Parathyroid adenoma (tissue), 2 donors: ENCODE measurements around the gene NOXA1.
"Not testable (repeated sequence)": the region's sequence is repeated elsewhere in the genome, so short reads cannot be mapped to it uniquely, and the experiment has no call there.

Experiments used
- H2AFZ ChIP-seq: fragments of 300-600 bp; sonication (generic); one replicate; pipeline ENCODE4 v1.7.0; 2017; ENCODE audit warnings: antibody characterized with exemption, mild to moderate bottlenecking
- H3K27ac ChIP-seq: fragments of 300-600 bp; sonication (generic); one replicate; pipeline ENCODE4 v1.7.0; 2017
- H3K27me3 ChIP-seq: fragments of 300-600 bp; sonication (generic); one replicate; pipeline ENCODE4 v1.7.0; 2017; ENCODE audit warnings: low read length; ENCODE audit not compliant: control insufficient read depth, insufficient read depth
- H3K36me3 ChIP-seq: fragments of 300-600 bp; sonication (generic); one replicate; pipeline ENCODE4 v1.7.0; 2017; ENCODE audit warnings: low read length; ENCODE audit not compliant: control insufficient read depth, insufficient read depth
- H3K4me1 ChIP-seq: fragments of 300-600 bp; sonication (generic); one replicate; pipeline ENCODE4 v1.7.0; 2017; ENCODE audit warnings: control low read depth
- H3K4me2 ChIP-seq: fragments of 300-600 bp; sonication (generic); one replicate; pipeline ENCODE4 v1.7.0; 2017; ENCODE audit warnings: low read length
- H3K4me3 ChIP-seq: fragments of 300-600 bp; sonication (generic); one replicate; pipeline ENCODE4 v1.7.0; 2017; ENCODE audit warnings: low read depth, low read length
- H3K79me2 ChIP-seq: fragments of 300-600 bp; sonication (generic); one replicate; pipeline ENCODE4 v1.7.0; 2017; ENCODE audit warnings: control low read depth
- H3K9ac ChIP-seq: fragments of 300-600 bp; sonication (generic); one replicate; pipeline ENCODE4 v1.7.0; 2017; ENCODE audit warnings: mild to moderate bottlenecking
- H3K9me3 ChIP-seq: fragments of 300-600 bp; sonication (generic); one replicate; pipeline ENCODE4 v1.7.0; 2017; ENCODE audit warnings: low read length; ENCODE audit not compliant: control insufficient read depth
- CTCF ChIP-seq: fragments of 300-600 bp; sonication (generic); IDR thresholded peaks from one replicate; pipeline ENCODE4 v1.7.0; 2017; ENCODE audit warnings: antibody characterized with exemption, mild to moderate bottlenecking
- donor health status: primary hyperparathyroidism.

NOXA1 gene

GRCh38 chr9:137376386-137376785 is 46.8 kb upstream of the NOXA1 start:
- Histone ChIP-seq H3K27ac (no peak overlapping the region), H2AFZ (no peak overlapping the region), H3K36me3 (no peaks in the 10 kb centered on the region), H3K27me3 (no peaks in the 10 kb centered on the region), H3K79me2 (no peaks in the 10 kb centered on the region), H3K9me3 (no peaks in the 10 kb centered on the region), H3K4me3 (no peak overlapping the region), H3K4me1 (no peaks in the 10 kb centered on the region), H3K4me2 (no peak overlapping the region), H3K9ac (no peak overlapping the region)
- TF ChIP-seq CTCF = no peak

DNA sequence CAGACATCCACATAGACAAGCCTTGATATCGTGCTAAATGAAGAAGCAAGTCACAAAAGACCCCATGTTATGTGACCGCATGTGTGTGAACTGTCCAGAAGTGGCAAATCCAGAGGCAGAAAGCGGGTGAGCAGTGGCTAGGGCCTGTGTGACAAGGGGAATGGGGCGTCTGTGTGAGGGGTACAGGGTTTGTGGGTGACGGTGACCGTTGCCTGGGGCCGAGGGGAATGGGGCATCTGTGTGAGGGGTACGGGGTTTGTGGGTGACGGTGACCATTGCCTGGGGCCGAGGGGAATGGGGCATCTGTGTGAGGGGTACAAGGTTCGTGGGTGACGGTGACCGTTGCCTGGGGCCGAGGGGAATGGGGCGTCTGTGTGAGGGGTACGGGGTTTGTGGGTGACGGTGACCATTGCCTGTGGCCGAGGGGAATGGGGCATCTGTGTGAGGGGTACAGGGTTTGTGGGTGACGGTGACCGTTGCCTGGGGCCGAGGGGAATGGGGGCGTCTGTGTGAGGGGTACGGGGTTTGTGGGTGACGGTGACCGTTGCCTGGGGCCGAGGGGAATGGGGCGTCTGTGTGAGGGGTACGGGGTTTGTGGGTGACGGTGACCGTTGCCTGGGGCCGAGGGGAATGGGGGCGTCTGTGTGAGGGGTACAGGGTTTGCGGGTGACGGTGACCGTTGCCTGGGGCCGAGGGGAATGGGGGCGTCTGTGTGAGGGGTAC is 44.3 kb upstream of the NOXA1 start:
- not testable (repeated sequence) for H3K79me2 ChIP-seq, H3K36me3 ChIP-seq, H2AFZ ChIP-seq, H3K27ac ChIP-seq, H3K4me3 ChIP-seq, H3K9me3 ChIP-seq, H3K4me2 ChIP-seq, H3K27me3 ChIP-seq, H3K9ac ChIP-seq, H3K4me1 ChIP-seq

- H3K79me2 ChIP-seq = no peaks in the 10 kb centered on the region
- H3K4me3 ChIP-seq = no peak overlapping the region
- no peaks in the 10 kb centered on the region for H3K36me3 ChIP-seq
- H2AFZ ChIP-seq = no peak overlapping the region
- H3K27me3 ChIP-seq = no peaks in the 10 kb centered on the region
- H3K4me2 ChIP-seq = no peak overlapping the region
- no peak overlapping the region for H3K9ac ChIP-seq
- H3K27ac ChIP-seq = no peak overlapping the region
- no peaks in the 10 kb centered on the region for H3K9me3 ChIP-seq
- H3K4me1 ChIP-seq = no peaks in the 10 kb centered on the region
- TF ChIP-seq CTCF = no peak
Observed at GRCh38 chr9:137379761-137380161, 43.4 kb upstream of the NOXA1 start.

GRCh38 chr9:137380171-137380570 is 43.0 kb upstream of the NOXA1 start:
- no peaks in the 10 kb centered on the region for H3K4me1 ChIP-seq
- H3K4me3 ChIP-seq = no peak overlapping the region
- no peak overlapping the region for H3K4me2 ChIP-seq
- H3K9me3 ChIP-seq = no peaks in the 10 kb centered on the region
- H3K9ac ChIP-seq = no peak overlapping the region
- no peaks in the 10 kb centered on the region for H3K79me2 ChIP-seq
- no peak for TF ChIP-seq CTCF
- no peaks in the 10 kb centered on the region for H3K27me3 ChIP-seq
- H2AFZ ChIP-seq = no peak overlapping the region
- H3K27ac ChIP-seq = no peak overlapping the region
- H3K36me3 ChIP-seq = no peaks in the 10 kb centered on the region

DNA sequence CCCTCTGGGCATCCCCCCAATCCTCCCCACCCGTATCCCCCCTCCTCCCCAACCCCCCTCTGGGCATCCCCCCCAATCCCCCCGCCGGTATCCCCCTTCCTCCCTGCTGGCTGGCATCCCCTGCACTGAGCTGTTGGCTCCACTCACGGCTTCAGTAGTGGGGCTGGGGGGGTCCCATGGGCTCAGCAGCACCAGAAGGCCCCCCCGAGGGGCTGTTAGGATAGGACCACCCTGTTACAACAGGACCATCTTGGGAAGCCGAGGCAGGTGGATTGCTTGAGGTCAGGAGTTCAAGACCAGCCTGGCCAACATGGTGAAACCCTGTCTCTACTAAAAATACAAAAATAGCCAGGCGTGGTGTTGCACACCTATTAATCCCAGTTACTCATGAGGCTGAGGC is 42.6 kb upstream of the NOXA1 start:
- H3K27ac ChIP-seq = no peak overlapping the region
- H3K4me3 ChIP-seq = no peak overlapping the region
- H3K9me3 ChIP-seq = no peaks in the 10 kb centered on the region
- H3K4me1 ChIP-seq = no peaks in the 10 kb centered on the region
- no peak overlapping the region for H3K4me2 ChIP-seq
- H2AFZ ChIP-seq = no peak overlapping the region
- H3K9ac ChIP-seq = no peak overlapping the region
- TF ChIP-seq CTCF = no peak
- no peaks in the 10 kb centered on the region for H3K36me3 ChIP-seq
- no peaks in the 10 kb centered on the region for H3K79me2 ChIP-seq
- H3K27me3 ChIP-seq = no peaks in the 10 kb centered on the region
